Neuron (in vitro differentiated cells): ENCODE results near the gene DPAGT1.
"Not testable (repeated sequence)": the region's sequence is repeated elsewhere in the genome, so short reads cannot be mapped to it uniquely, and the experiment has no call there.

Experiments used
- H2AFZ ChIP-seq: one replicate; pipeline ENCODE4 v1.6.1; 2013; ENCODE audit warnings: low read depth, mild to moderate bottlenecking, inconsistent platforms, low read length, moderate library complexity
- H3K27me3 ChIP-seq: one replicate; pipeline ENCODE4 v1.6.1; 2013; ENCODE audit warnings: low read length; ENCODE audit not compliant: insufficient read depth
- H3K36me3 ChIP-seq: one replicate; pipeline ENCODE4 v1.6.1; 2013; ENCODE audit warnings: low read length; ENCODE audit not compliant: insufficient read depth
- H3K4me1 ChIP-seq: one replicate; pipeline ENCODE4 v1.6.1; 2013; ENCODE audit warnings: low read length; ENCODE audit not compliant: insufficient read depth
- H3K4me3 ChIP-seq: 2 replicates; pipeline ENCODE4 v1.5.1; 2013; ENCODE audit warnings: mild to moderate bottlenecking, low read length, moderate library complexity
- H3K9me3 ChIP-seq: one replicate; pipeline ENCODE4 v1.6.1; 2013; ENCODE audit warnings: low read length

Gene DPAGT1

DNA sequence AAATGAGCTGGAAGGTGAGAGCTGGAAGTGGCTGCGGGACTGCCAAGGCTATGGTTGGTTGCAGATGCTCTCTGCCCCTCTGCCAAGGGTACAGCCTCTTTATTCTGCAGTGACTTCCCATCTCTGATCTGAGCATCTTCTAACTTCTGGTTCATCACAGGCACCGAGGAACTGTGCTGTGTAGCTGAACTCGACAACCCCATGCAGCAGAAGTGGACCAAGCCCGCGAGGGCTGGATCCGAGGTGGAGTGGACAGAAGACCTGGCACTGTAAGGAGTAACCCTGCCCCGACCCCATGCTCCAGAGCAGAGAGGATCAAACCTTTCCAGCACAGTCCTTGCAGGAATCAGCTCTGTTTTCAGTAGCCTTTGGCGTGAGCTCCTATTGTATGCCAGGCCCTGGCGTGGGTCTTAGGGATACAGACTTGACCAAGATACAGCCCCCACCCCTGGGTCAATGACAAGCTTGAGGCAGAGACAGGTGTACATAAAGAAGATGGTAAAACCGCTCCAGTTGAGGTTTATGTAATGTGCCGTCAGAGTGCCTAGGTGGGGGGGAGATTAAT is 9.8 kb upstream of the DPAGT1 start:
- Histone ChIP-seq H3K27me3 (no peaks in the 10 kb centered on the region), H3K4me3 (no peak overlapping the region), H3K9me3 (no peaks in the 10 kb centered on the region), H2AFZ (no peak overlapping the region), H3K4me1 (peaks cover 14% of the 10 kb centered on the region), H3K36me3 (peaks cover 10% of the 10 kb centered on the region)

DNA sequence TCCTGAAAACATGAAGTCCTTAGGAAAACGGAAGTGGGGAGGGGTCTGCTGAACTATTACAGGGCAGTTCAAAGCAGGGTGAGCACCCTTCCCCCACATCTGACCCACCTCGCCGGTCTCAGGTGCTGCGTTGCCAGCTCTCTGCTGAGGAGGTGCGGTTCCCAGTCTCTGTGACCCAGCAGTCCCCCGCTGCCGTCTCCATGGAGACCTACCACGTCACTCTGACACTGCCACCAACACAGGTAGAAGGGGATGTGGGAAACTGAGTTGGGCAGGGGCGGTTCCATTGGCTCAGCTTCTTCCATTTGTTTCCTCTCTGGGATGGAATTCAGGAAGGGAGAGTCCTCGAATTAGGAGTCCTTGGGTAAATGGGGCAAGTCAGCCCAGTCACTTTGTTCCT is 8.8 kb upstream of the DPAGT1 start:
- Histone ChIP-seq H3K9me3 (no peaks in the 10 kb centered on the region), H3K4me1 (peaks cover 19% of the 10 kb centered on the region), H2AFZ (no peak overlapping the region), H3K27me3 (no peaks in the 10 kb centered on the region), H3K36me3 (peaks cover 10% of the 10 kb centered on the region), H3K4me3 (no peak overlapping the region)

DNA sequence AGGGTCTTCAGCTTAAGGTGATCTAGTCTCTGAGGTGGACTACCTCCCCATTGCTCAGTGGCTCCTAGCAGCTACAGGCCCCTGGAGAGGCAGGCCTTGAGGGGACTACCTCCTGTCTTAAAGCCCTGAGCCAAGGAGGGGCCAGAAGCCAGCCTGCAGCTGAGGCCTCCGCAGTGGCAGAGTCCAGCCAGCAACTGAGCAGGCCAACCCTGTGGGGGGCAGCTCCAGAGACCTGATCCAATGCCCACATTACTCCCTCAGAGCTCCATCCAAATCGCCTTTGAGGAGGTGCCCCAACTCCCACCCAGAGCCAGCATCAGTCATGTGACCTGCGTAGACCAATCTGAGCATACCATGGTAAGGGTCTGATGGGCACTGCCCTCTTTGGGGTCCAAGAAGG is 8.2 kb upstream of the DPAGT1 start:
- no peak overlapping the region for H2AFZ ChIP-seq
- peaks cover 10% of the 10 kb centered on the region for H3K36me3 ChIP-seq
- no peaks in the 10 kb centered on the region for H3K9me3 ChIP-seq
- peaks cover 19% of the 10 kb centered on the region for H3K4me1 ChIP-seq
- no peaks in the 10 kb centered on the region for H3K27me3 ChIP-seq
- H3K4me3 ChIP-seq: no peak overlapping the region

DNA sequence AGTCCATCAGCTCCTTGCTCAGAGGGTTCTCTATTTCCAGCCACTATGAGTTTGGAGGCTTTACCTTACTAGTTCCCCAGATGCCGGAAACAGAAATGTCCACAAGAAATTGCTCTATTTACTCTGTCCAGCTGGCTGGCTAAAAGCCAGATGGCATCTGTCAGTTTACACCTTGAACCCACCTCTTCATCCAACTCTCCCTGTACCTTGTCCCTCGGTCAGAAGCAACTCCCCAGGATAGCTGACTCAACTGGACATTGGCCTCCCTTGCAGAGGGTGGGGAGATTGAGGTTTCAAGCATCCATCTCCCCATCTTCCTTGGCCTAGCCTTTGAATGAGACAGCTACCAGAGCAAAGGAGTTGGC is 7.2 kb upstream of the DPAGT1 start:
- Histone ChIP-seq H3K4me3 (peak overlapping the region; percentile 74), H2AFZ (no peak overlapping the region), H3K36me3 (peaks cover 10% of the 10 kb centered on the region), H3K9me3 (no peaks in the 10 kb centered on the region), H3K27me3 (no peaks in the 10 kb centered on the region), H3K4me1 (peaks cover 19% of the 10 kb centered on the region)

GRCh38 chr11:119108146-119108856 is 6.6 kb upstream of the DPAGT1 start:
- Histone ChIP-seq H3K9me3 (no peaks in the 10 kb centered on the region), H3K36me3 (peaks cover 10% of the 10 kb centered on the region), H2AFZ (peak overlapping the region; percentile 60), H3K4me1 (peaks cover 19% of the 10 kb centered on the region), H3K4me3 (peak overlapping the region; percentile 74), H3K27me3 (no peaks in the 10 kb centered on the region)

DNA sequence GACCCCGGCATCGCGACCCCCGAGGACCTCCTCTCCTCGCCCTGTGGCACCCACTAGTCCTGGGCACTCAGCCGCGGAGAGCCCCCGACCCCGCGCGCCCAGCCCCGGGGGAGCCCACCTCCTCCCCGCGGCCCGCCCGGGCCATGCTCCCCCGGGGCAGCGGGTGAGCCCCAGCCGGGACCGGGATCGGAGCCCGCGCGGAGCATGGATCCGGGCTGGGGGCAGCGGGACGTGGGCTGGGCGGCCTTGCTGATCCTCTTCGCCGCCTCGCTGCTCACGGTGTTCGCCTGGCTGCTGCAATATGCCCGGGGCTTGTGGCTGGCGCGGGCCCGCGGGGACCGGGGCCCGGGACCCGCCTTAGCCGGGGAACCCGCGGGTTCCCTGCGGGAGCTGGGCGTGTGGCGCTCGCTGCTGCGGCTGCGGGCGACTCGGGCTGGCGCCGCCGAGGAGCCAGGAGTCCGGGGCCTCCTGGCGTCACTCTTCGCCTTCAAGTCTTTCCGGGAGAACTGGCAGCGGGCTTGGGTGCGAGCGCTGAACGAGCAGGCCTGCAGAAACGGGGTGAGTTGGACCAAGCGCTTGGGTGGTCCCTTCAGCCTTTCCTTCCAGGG is 6.0 kb upstream of the DPAGT1 start:
- Histone ChIP-seq H3K9me3 (no peaks in the 10 kb centered on the region), H3K27me3 (no peaks in the 10 kb centered on the region), H3K4me1 (peaks cover 23% of the 10 kb centered on the region), H3K36me3 (peaks cover 10% of the 10 kb centered on the region), H2AFZ (peak overlapping the region; percentile 60), H3K4me3 (peak overlapping the region; percentile 74)

GRCh38 chr11:119106564-119107537 is 5.2 kb upstream of the DPAGT1 start, which contains the start of gene C2CD2L:
TSS of gene C2CD2L (plus strand) at chr11:119107344. CDS start at chr11:119107742, 398 bp downstream.
- Histone ChIP-seq H3K4me1 (peaks cover 25% of the 10 kb centered on the region), H2AFZ (peak within 1 kb of the TSS; percentile 60), H3K27me3 (no peaks in the 10 kb centered on the region), H3K4me3 (peak within 1 kb of the TSS; percentile 74), H3K9me3 (no peaks in the 10 kb centered on the region), H3K36me3 (peaks cover 7% of the 10 kb centered on the region)

DNA sequence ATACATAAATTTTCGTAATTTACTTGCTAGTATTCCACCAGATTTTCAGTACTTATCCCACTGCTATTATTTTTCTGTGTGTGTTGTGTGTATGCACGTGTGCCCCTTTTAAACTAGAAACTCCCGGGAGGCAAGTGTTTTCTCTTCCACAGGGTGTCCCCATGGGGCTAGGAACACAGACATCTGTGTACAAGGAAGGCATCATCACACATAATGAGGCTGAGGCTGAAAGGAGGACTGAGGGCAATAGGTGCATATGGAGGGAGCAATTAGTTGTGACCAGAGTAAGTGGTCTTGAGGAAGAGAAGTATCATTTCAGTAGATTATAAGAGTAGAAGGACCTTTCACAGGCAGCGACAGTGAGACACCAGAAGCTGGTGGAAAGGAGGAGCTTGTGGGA is 2.1 kb upstream of the DPAGT1 start:
- Histone ChIP-seq H3K27me3 (no peaks in the 10 kb centered on the region), H3K4me3 (no peak overlapping the region), H3K4me1 (peaks cover 40% of the 10 kb centered on the region), H3K36me3 (peaks cover under 1% of the 10 kb centered on the region), H3K9me3 (no peaks in the 10 kb centered on the region), H2AFZ (no peak overlapping the region)

GRCh38 chr11:119103161-119103664 is 1.6 kb upstream of the DPAGT1 start:
- H3K36me3 ChIP-seq, H2AFZ ChIP-seq, H3K27me3 ChIP-seq, H3K9me3 ChIP-seq, H3K4me3 ChIP-seq: not testable (repeated sequence)
- peaks cover 36% of the 10 kb centered on the region for H3K4me1 ChIP-seq

GRCh38 chr11:119100994-119101758 is 477 bp downstream of the DPAGT1 start:
- H3K4me3 ChIP-seq: peak overlapping the region; percentile 90
- H2AFZ ChIP-seq: peak overlapping the region; percentile 63
- no peaks in the 10 kb centered on the region for H3K27me3 ChIP-seq
- H3K36me3 ChIP-seq: peaks cover 24% of the 10 kb centered on the region
- no peaks in the 10 kb centered on the region for H3K9me3 ChIP-seq
- peaks cover 24% of the 10 kb centered on the region for H3K4me1 ChIP-seq

GRCh38 chr11:119100246-119100970 is 1.2 kb downstream of the DPAGT1 start:
- no peaks in the 10 kb centered on the region for H3K9me3 ChIP-seq

GRCh38 chr11:119099711-119100110 is 1.9 kb downstream of the DPAGT1 start:
- no peaks in the 10 kb centered on the region for H3K9me3 ChIP-seq
- H2AFZ ChIP-seq: no peak overlapping the region
- peaks cover 24% of the 10 kb centered on the region for H3K36me3 ChIP-seq
- H3K27me3 ChIP-seq: no peaks in the 10 kb centered on the region
- peaks cover 25% of the 10 kb centered on the region for H3K4me1 ChIP-seq
- H3K4me3 ChIP-seq: no peak overlapping the region

More at GRCh38 chr11:119100246-119100970, 1.2 kb downstream of the DPAGT1 start:
- Histone ChIP-seq H2AFZ (no peak overlapping the region), H3K36me3 (peaks cover 24% of the 10 kb centered on the region), H3K4me1 (peaks cover 25% of the 10 kb centered on the region), H3K27me3 (no peaks in the 10 kb centered on the region), H3K4me3 (peak overlapping the region; percentile 90)
